ENCODE measurements around the gene JAM3. TPM values are rescaled to one million over a fixed set of nuclear protein-coding genes. Genes with fewer than 3 reads are reported as not detected.

JAM3 gene
- total RNA-seq, 2 donors from 2014 or later = 21.3 to 157 TPM

DNA sequence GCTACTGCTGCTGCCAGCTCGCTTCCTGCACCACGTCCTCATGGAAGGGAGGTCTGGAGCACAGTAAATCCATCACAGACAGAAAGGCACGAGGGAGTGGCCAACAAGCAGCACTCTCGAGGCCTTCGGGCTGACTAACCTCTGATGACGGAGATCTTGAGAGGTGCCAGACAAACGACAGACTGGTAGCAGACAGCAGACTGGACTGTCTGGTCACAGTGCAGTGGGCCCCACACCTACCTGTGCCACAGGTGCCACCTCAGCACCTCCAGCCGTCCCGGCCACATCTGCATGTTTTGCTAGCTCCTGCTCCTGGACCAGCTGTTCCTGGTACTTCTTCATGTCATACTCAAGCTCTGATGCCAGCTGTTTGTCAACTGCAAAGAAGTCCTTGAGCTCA is 90.8 kb downstream of the JAM3 start:
- TF ChIP-seq CTCF (IDR thresholded peaks at IDR 0.05) (no peak), POLR2A (IDR thresholded peaks at IDR 0.05) (no peak), POLR2AphosphoS5 (IDR thresholded peaks at IDR 0.05) (no peak)
- H3K4me1 ChIP-seq (replicated peaks) = no peaks in the 10 kb centered on the region
- H3K27ac ChIP-seq = no peak overlapping the region
- H3K4me3 ChIP-seq = no peak overlapping the region
- intact Hi-C loops (cut with DNase I) = no loop called here
- no peaks in the 10 kb centered on the region for H3K27me3 ChIP-seq (replicated peaks; ENCODE audit: insufficient read depth)
- H3K9me3 ChIP-seq = no peaks in the 10 kb centered on the region
- 88% methylated on average over 9 of the region's 9 CpGs for WGBS
- peaks cover 0 to 14% of the 10 kb centered on the region in 2 donors for H3K36me3 ChIP-seq
- no peak for DNase-seq (ENCODE audit: low spot score)

DNA sequence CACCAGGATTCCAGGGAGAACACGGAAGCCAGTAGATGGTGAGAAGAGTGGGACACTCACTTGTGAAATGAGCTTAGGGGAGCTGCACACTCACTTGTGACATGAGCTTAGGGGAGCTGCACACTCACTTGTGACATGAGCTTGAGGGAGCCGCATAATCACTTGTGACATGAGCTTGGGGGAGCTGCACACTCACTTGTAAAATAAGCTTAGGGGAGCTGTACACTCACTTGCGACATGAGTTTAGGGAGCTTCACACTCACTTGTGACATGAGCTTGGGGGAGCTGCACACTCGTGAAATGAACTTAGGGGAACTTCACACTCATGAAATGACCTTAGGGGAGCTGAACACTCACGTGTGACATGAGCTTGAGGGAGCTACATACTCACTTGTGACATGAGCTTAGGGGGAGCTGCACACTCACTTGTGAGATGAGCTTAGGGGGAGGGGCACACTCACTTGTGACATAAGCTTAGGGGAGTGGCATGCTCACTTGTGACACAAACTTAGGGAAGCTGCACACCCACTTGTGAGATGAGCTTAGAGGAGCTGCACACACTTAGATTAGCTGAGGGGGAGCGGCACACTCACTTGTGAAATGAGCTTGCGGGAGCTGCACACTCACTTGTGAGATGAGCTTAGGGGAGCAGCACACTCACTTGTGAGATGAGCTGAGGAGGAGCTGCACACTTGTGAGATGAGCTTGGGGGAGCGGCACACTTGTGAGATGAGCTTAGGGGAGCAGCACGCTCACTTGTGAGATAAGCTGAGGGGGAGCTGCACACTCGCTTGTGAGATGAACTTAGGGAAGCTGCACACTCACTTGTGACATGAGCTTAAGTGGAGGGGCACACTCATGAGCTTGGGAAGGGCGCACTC is 95.9 kb downstream of the JAM3 start:
- TF ChIP-seq CTCF (IDR thresholded peaks at IDR 0.05) (no peak), POLR2A (IDR thresholded peaks at IDR 0.05) (no peak), POLR2AphosphoS5 (IDR thresholded peaks at IDR 0.05) (no peak)
- 95% methylated on average over 11 of the region's 11 CpGs for WGBS
- intact Hi-C loops (cut with DNase I) = no loop called here

GRCh38 chr11:134170177-134170918 is 101.5 kb downstream of the JAM3 start:
- Histone ChIP-seq H3K4me1 (replicated peaks) (no peaks in the 10 kb centered on the region), H3K4me3 (no peak overlapping the region), H3K27me3 (replicated peaks; ENCODE audit: insufficient read depth) (no peaks in the 10 kb centered on the region), H3K27ac (no peak overlapping the region), H3K36me3 (peaks cover 0 to 10% of the 10 kb centered on the region in 2 donors), H3K9me3 (no peaks in the 10 kb centered on the region)
- intact Hi-C loops (cut with DNase I) = no loop called here
- 66% methylated on average over 6 of the region's 6 CpGs for WGBS
- DNase-seq (ENCODE audit: low spot score) = no peak
- TF ChIP-seq POLR2AphosphoS5 (IDR thresholded peaks at IDR 0.05) = no peak

More for the DNA sequence above, 95.9 kb downstream of the JAM3 start:
- Histone ChIP-seq H3K9me3 (no peaks in the 10 kb centered on the region), H3K36me3 (peaks cover 0 to 12% of the 10 kb centered on the region in 2 donors), H3K27me3 (replicated peaks; ENCODE audit: insufficient read depth) (no peaks in the 10 kb centered on the region), H3K27ac (no peak overlapping the region), H3K4me3 (no peak overlapping the region), H3K4me1 (replicated peaks) (no peaks in the 10 kb centered on the region)
- DNase-seq (ENCODE audit: low spot score) = no peak

DNA sequence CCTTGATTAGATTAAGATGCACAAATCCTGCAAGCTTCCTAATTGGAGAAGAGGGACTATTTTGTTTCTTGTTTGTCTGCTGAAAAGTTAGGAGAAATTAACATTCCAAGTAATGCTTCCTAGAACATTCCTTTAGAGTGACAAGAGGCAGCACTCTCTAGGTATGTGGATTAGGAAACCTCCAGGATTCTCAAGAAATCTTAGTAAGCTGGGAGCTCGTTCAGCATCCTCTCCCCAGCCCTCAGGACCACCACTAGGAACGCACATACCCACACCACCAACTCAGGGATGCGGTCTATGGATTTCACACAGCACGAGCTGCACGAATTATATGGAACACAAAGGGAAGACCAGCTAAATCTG is 102.0 kb downstream of the JAM3 start:
- Histone ChIP-seq H3K27me3 (replicated peaks; ENCODE audit: insufficient read depth) (no peaks in the 10 kb centered on the region), H3K9me3 (no peaks in the 10 kb centered on the region), H3K4me1 (replicated peaks) (no peaks in the 10 kb centered on the region), H3K27ac (no peak overlapping the region), H3K36me3 (peaks cover 0 to 10% of the 10 kb centered on the region in 2 donors), H3K4me3 (no peak overlapping the region)
- DNase-seq (ENCODE audit: low spot score) = no peak
- intact Hi-C loops (cut with DNase I) = no loop called here
- TF ChIP-seq POLR2A (IDR thresholded peaks at IDR 0.05) = no peak
- TF ChIP-seq POLR2AphosphoS5 (IDR thresholded peaks at IDR 0.05) = no peak
- TF ChIP-seq CTCF (IDR thresholded peaks at IDR 0.05) = no peak
- WGBS = 90% methylated on average over 5 of the region's 5 CpGs

DNA sequence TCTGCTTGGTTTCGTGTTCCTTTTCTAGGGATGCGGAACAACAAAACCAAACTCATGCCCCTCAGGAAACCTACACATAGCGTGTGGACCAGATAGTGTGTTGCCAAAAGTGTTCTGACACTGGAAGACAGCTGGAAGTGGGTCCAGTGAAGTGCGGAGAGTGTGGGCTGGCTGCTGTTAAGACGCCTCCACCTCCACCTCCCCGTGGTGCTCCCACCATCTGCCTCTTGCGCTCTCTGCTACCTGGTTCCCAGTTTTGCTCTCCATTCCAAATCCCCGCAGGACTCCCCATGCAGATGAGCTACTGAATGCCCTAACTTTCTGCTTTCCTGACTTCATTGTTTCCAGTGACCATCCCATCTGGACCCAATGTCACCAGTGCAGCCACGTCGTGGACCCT is 103.1 kb downstream of the JAM3 start:
- intact Hi-C loops (cut with DNase I) = no loop called here
- no peak for DNase-seq (ENCODE audit: low spot score)
- peaks cover 0 to 10% of the 10 kb centered on the region in 2 donors for H3K36me3 ChIP-seq
- H3K4me1 ChIP-seq (replicated peaks) = no peaks in the 10 kb centered on the region
- no peak overlapping the region for H3K27ac ChIP-seq
- H3K4me3 ChIP-seq = no peak overlapping the region
- H3K9me3 ChIP-seq = no peaks in the 10 kb centered on the region
- WGBS = 95% methylated on average over 10 of the region's 10 CpGs
- TF ChIP-seq POLR2A (IDR thresholded peaks at IDR 0.05) (no peak), POLR2AphosphoS5 (IDR thresholded peaks at IDR 0.05) (no peak), CTCF (IDR thresholded peaks at IDR 0.05) (no peak)
- no peaks in the 10 kb centered on the region for H3K27me3 ChIP-seq (replicated peaks; ENCODE audit: insufficient read depth)

Measured in prostate gland (tissue), 2 donors.